ENCODE results near the gene PPIP5K1.

PPIP5K1 gene

GRCh38 chr15:43488790-43489189 is 101.2 kb downstream of the PPIP5K1 start:
- DNase-seq (ENCODE audit: low read depth) = no peak

- DNase-seq (ENCODE audit: low read depth) = peak; percentile 52
Measured at GRCh38 chr15:43487271-43487895, 102.6 kb downstream of the PPIP5K1 start.

GRCh38 chr15:43484455-43484854 is 105.6 kb downstream of the PPIP5K1 start:
- DNase-seq (ENCODE audit: low read depth) = peak; percentile 40

Data from EH (cell line).